Gastrocnemius medialis (tissue), 4 donors: ENCODE data around the gene PTCRA. TPM values are rescaled to one million over a fixed set of nuclear protein-coding genes. Genes with fewer than 3 reads are reported as not detected.
"Not testable (repeated sequence)": the region's sequence is repeated elsewhere in the genome, so short reads cannot be mapped to it uniquely, and the experiment has no call there.

Source experiments
- ATAC-seq, 2 donors: fragments of 150-250 bp; one replicate each; pipeline ENCODE4 v1.9.1; 2016
- DNase-seq, 2 donors: peaks; one replicate each; pipeline ENCODE4 v3.0.0-alpha.2; 2019
- H3K27ac ChIP-seq, 4 donors: fragments of 200-600 bp; sonication (generic); 1 replicate in 1 of 4; 2 replicates in 3 of 4; pipeline ENCODE4 v1.5.1; 2016 to 2018; ENCODE audit warnings: mild to moderate bottlenecking in 2 of 4, moderate library complexity in 1 of 4
- H3K27me3 ChIP-seq, 3 donors: fragments of 200-600 bp; sonication (generic) in 2 of 3; 1 replicate in 1 of 3; 2 replicates in 2 of 3; pipeline versions ENCODE4 v1.5.1 to v1.6.0; 2016 to 2019; ENCODE audit warnings: mild to moderate bottlenecking in 1 of 3, moderate library complexity in 1 of 3
- H3K36me3 ChIP-seq, 2 donors: fragments of 200-600 bp; sonication (generic) in 1 of 2; one replicate each; pipeline ENCODE4 v1.5.1; 2017 to 2018
- H3K4me1 ChIP-seq, 2 donors: fragments of 200-600 bp; sonication (generic) in 1 of 2; one replicate each; pipeline ENCODE4 v1.5.1; 2016 to 2017; ENCODE audit warnings: mild to moderate bottlenecking in 2 of 2
- H3K4me3 ChIP-seq, 4 donors: fragments of 200-600 bp; sonication (generic) in 3 of 4; 1 replicate in 1 of 4; 2 replicates in 3 of 4; pipeline ENCODE4 v1.5.1; 2016 to 2019; ENCODE audit warnings: mild to moderate bottlenecking in 2 of 4
- H3K9me3 ChIP-seq, 3 donors: fragments of 200-600 bp; sonication (generic) in 2 of 3; 1 replicate in 1 of 3; 2 replicates in 2 of 3; pipeline ENCODE4 v1.5.1; 2016 to 2019
- CTCF ChIP-seq, 5 experiments: fragments of 450-650 bp in 3 of 5; fragments of 200-600 bp in 2 of 5; sonication (generic) in 2 of 5; IDR thresholded peaks in 4 of 5; conservative IDR thresholded peaks in 1 of 5; 1 replicate in 4 of 5; 2 replicates in 1 of 5; pipeline ENCODE4 v1.5.1; 2016 to 2019; ENCODE audit warnings: antibody characterized with exemption in 5 of 5, mild to moderate bottlenecking in 3 of 5, moderate library complexity in 3 of 5
- POLR2A ChIP-seq, 2 donors: fragments of 450-650 bp; IDR thresholded peaks; one replicate each; pipeline ENCODE4 v1.6.1; 2017; ENCODE audit warnings: antibody characterized with exemption in 2 of 2, mild to moderate bottlenecking in 2 of 2, moderate library complexity in 2 of 2
- in situ Hi-C, 4 donors: fragments of 200-750 bp; cut with MboI; loops; one replicate each; pipeline versions ENCODE4 v1.15.0 to v1.8.0; 2017; ENCODE audit warnings: low sequenced_read_pairs in 4 of 4
- intact Hi-C: fragments of 100-400 bp; cut with DNase I; formaldehyde crosslinking; loops from one replicate; pipeline ENCODE4 v1.15.1; 2023; ENCODE audit warnings: low total_unique reads
- total RNA-seq, 4 donors: library from RNA; depleted of rRNA; stranded (reverse); fragments of >200 nt; gene quantifications; one replicate each; pipeline versions ENCODE4 v1.1.0 to v1.2.3, GENCODE V29; 2016

PTCRA gene
- total RNA-seq, 4 donors from 2014 or later = not detected

DNA sequence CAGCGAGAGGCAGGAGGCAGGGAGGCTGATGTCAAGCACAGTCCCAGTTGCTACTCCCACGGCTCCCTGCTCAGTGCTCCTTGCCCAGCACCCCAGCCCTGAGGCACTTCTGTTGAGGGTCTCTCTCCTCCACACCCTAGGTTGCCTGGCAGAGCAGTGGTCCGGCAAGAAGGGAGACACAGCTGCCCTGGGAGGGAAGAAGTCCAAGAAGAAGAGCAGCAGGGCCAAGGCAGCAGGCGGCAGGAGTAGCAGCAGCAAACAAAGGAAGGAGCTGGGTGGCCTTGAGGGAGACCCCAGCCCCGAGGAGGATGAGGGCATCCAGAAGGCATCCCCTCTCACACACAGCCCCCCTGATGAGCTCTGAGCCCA is 22.6 kb downstream of the PTCRA start:
- intact Hi-C loops = loop anchor here (2.0 kb wide), 1 partner anchor 28 kb away; no protein-coding TSS in a partner anchor
- in situ Hi-C loops = no loop called here
- H3K36me3 ChIP-seq = peaks cover 0 to 24% of the 10 kb centered on the region in 2 donors

DNA sequence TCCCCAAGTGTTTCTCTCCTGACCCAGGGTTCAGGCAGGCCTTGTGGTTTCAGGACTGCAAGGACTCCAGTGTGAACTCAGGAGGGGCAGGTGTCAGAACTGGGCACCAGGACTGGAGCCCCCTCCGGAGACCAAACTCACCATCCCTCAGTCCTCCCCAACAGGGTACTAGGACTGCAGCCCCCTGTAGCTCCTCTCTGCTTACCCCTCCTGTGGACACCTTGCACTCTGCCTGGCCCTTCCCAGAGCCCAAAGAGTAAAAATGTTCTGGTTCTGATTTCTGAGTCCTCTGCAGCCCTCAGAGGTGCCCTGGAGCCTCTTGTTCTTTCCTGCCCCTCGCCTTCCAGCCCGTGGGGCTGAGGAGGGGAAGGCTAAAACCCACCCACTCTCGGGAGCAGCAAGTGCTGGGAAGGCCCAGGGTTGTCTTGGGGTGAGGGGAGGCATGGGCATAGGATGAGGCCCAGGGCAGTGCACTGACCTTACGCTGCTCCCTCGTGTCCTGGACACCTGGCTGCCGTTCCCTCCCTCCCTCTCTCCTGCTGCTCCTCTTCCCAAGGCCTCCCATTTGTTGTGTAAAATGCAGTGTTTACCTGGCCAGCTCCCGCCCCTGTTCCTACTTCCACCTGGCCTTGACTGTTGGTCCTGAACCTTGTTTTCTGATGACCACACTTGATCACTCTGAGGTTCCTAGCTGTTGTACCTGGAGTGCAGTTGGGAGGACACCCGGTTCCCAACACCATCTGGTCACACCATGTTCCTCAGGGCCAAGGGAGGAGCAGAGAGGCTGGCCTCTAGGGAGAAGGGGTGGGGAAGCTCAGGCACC is 23.3 kb downstream of the PTCRA start:
- in situ Hi-C loops = no loop called here
- no peak for ATAC-seq
- H3K36me3 ChIP-seq = peaks cover 0 to 21% of the 10 kb centered on the region in 2 donors

More for the DNA sequence above, 22.6 kb downstream of the PTCRA start:
- ATAC-seq (no peak), DNase-seq (no peak)
- Histone ChIP-seq H3K4me3 (no peak overlapping the region), H3K4me1 (no peaks in the 10 kb centered on the region), H3K27ac (no peak overlapping the region), H3K9me3 (no peaks in the 10 kb centered on the region), H3K27me3 (no peaks in the 10 kb centered on the region)
- TF ChIP-seq CTCF (IDR thresholded peaks at IDR 0.05 in 4 of 5, conservative IDR thresholded peaks at IDR 0.05 in 1 of 5) = no peak
- TF ChIP-seq POLR2A (IDR thresholded peaks at IDR 0.05) = no peak

DNA sequence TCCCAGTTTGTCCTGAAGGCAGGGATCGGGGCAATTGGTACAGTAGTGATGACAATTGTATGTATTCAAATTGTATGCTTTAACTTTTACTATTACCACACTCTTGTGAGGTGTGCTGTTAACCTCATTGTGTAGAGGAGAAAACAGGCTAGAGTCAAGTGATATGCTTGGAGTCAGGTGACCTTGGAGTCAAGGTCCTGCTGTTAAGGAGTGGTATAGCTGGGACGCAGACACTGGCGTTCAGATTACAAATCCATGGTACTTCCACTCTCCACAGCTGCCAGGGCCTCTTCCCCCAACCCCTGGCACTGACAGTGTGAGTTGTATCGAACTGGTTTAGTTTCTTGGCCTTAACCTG is 23.9 kb downstream of the PTCRA start:
- DNase-seq = no peak
- intact Hi-C loops = loop anchor here (2.0 kb wide), 1 partner anchor 29 kb away; no protein-coding TSS in a partner anchor
- Histone ChIP-seq H3K27ac (no peak overlapping the region), H3K4me1 (no peaks in the 10 kb centered on the region), H3K36me3 (peaks cover 0 to 15% of the 10 kb centered on the region in 2 donors), H3K4me3 (no peak overlapping the region), H3K9me3 (no peaks in the 10 kb centered on the region), H3K27me3 (no peaks in the 10 kb centered on the region)
- ATAC-seq = no peak
- TF ChIP-seq POLR2A (IDR thresholded peaks at IDR 0.05) (no peak), CTCF (IDR thresholded peaks at IDR 0.05 in 4 of 5, conservative IDR thresholded peaks at IDR 0.05 in 1 of 5) (no peak)
- in situ Hi-C loops = no loop called here

More for the DNA sequence above, 23.3 kb downstream of the PTCRA start:
- no peaks in the 10 kb centered on the region for H3K27me3 ChIP-seq
- H3K9me3 ChIP-seq = no peaks in the 10 kb centered on the region
- H3K4me3 ChIP-seq = no peak overlapping the region
- no peak for TF ChIP-seq CTCF (IDR thresholded peaks at IDR 0.05 in 4 of 5, conservative IDR thresholded peaks at IDR 0.05 in 1 of 5)
- no peak for TF ChIP-seq POLR2A (IDR thresholded peaks at IDR 0.05)
- no peak overlapping the region for H3K27ac ChIP-seq
- no peaks in the 10 kb centered on the region for H3K4me1 ChIP-seq
- no peak for DNase-seq
- intact Hi-C loops = loop anchor here (2.0 kb wide), 1 partner anchor 28 kb away; no protein-coding TSS in a partner anchor

DNA sequence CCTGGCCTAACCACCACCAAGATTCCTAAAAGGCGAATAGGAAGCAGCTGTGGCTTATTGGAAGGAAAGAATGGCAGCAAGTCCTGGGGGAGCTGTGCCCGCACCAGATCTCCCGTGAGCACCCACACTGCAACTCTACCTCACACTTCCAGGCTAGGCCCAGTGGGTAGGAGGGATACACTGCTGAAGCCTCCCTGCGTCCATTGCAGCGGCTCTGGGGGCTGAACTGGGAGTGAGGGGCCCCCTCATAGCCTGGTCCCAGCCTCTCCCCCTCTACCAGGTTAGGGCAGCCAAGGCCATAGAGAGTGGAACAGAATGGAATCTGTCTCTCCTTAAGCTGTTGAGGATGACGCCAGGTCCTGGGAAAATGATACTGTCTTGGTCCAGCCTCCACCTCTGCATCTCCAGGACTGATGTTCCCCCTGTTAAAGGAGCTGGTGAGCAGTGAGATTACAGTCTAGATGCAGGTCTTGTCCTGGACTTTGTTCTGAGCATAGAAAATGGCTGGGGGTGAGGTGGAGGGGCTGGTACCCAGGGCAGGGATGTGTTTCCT is 24.7 kb downstream of the PTCRA start:
- ATAC-seq (no peak), DNase-seq (no peak)
- Histone ChIP-seq H3K36me3 (peaks cover 0 to 11% of the 10 kb centered on the region in 2 donors), H3K4me1 (no peaks in the 10 kb centered on the region), H3K4me3 (no peak overlapping the region), H3K9me3 (no peaks in the 10 kb centered on the region), H3K27ac (no peak overlapping the region), H3K27me3 (no peaks in the 10 kb centered on the region)
- in situ Hi-C loops = no loop called here
- intact Hi-C loops = no loop called here
- no peak for TF ChIP-seq POLR2A (IDR thresholded peaks at IDR 0.05)
- TF ChIP-seq CTCF (IDR thresholded peaks at IDR 0.05 in 4 of 5, conservative IDR thresholded peaks at IDR 0.05 in 1 of 5) = no peak

DNA sequence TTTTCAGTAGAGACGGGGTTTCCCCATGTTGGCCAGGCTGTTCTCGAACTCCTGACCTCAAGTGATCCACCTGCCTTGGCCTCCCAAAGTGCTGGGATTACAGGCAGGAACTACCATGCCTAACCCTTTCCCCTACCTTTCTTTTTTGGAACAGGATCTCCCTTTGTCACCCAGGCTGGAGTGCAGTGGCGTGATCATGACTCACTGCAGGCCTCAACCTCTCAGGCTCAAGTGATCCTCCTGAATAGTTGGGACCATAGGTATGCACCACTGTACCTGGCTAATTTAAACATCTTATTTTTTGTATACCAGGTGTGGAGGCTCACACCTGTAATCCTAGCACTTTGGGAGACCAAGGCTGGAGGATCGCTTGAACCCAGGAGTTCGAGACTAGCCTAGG is 25.5 kb downstream of the PTCRA start:
- H3K36me3 ChIP-seq, H3K4me3 ChIP-seq, H3K4me1 ChIP-seq, DNase-seq, ATAC-seq, in situ Hi-C loops, H3K9me3 ChIP-seq, intact Hi-C loops, H3K27me3 ChIP-seq, H3K27ac ChIP-seq: not testable (repeated sequence)
